IPS DF 6.9 (cell line): ENCODE measurements around the gene BCAR1.
"Not testable (repeated sequence)": the region's sequence is repeated elsewhere in the genome, so short reads cannot be mapped to it uniquely, and the experiment has no call there.

Source experiments
- DNase-seq: peaks from one replicate; pipeline ENCODE4 v3.0.0-alpha.2; 2013; ENCODE audit warnings: low read depth, low spot score
- H3K27ac ChIP-seq: one replicate; pipeline ENCODE4 v1.5.1; 2013; ENCODE audit warnings: low read length, control low read depth
- H3K27me3 ChIP-seq: 2 replicates; pipeline ENCODE4 v1.6.1; 2013; ENCODE audit warnings: mild to moderate bottlenecking, low read length; ENCODE audit not compliant: control insufficient read depth, insufficient read depth
- H3K36me3 ChIP-seq: 2 replicates; pipeline ENCODE4 v1.6.1; 2013; ENCODE audit warnings: low read length; ENCODE audit not compliant: control insufficient read depth, insufficient read depth
- H3K4me1 ChIP-seq: 2 replicates; pipeline ENCODE4 v1.6.1; 2013; ENCODE audit warnings: low read length; ENCODE audit not compliant: control insufficient read depth, insufficient read depth
- H3K4me3 ChIP-seq: 2 replicates; pipeline ENCODE4 v1.5.1; 2013; ENCODE audit warnings: mild to moderate bottlenecking, low read length
- H3K9me3 ChIP-seq: 2 replicates; pipeline ENCODE4 v1.6.1; 2013; ENCODE audit warnings: low read length, inconsistent platforms; ENCODE audit not compliant: control insufficient read depth, insufficient read depth
- WGBS: extraction: QIAGEN DNeasy Blood & Tissue Kit; methylation state at CpG from one replicate; pipeline ENCODE4 v1.1.7; 2013; ENCODE audit warnings: mixed read lengths, missing lambda C conversion rate; ENCODE audit not compliant: insufficient read length, insufficient coverage; 5-methylcytosine and 5-hydroxymethylcytosine counted together

Gene BCAR1

GRCh38 chr16:75223129-75223528 lies 28.3 kb downstream of the BCAR1 start:
- not testable (repeated sequence) for H3K4me3 ChIP-seq, DNase-seq, H3K9me3 ChIP-seq, H3K27ac ChIP-seq, H3K36me3 ChIP-seq, H3K4me1 ChIP-seq, H3K27me3 ChIP-seq
- no CpG with 5 or more reads among the region's 20 CpGs for WGBS

GRCh38 chr16:75222271-75222783 lies 29.1 kb downstream of the BCAR1 start:
- WGBS = no CpG with 5 or more reads among the region's 16 CpGs
- Histone ChIP-seq H3K9me3 (no peaks in the 10 kb centered on the region), H3K27ac (no peak overlapping the region), H3K4me3 (no peak overlapping the region), H3K36me3 (no peaks in the 10 kb centered on the region), H3K4me1 (peaks cover 3% of the 10 kb centered on the region), H3K27me3 (no peaks in the 10 kb centered on the region)
- DNase-seq = no peak

DNA sequence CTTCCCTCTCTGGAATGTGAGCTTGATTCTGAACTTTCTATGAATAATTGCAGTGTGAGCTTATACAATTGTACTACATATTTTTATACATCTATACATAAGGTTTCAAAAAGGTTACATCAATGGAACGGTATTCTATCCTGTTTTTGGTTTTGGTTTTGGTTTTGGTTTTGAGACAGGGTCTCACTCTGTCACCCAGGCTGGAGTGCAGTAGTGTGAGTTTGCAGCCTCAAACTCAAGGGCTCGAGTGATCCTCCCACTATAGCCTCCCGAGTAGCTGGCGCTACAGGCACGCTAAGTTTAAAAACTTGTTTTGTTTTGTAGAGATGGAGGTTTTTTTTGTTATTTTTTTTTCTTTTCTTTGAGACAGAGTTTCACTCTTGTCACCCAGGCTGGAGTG lies 31.6 kb downstream of the BCAR1 start:
- Histone ChIP-seq H3K4me3 (no peak overlapping the region), H3K4me1 (no peaks in the 10 kb centered on the region; the same call in 1 of the 2 replicates)
- no CpG with 5 or more reads among the region's 5 CpGs for WGBS

DNA sequence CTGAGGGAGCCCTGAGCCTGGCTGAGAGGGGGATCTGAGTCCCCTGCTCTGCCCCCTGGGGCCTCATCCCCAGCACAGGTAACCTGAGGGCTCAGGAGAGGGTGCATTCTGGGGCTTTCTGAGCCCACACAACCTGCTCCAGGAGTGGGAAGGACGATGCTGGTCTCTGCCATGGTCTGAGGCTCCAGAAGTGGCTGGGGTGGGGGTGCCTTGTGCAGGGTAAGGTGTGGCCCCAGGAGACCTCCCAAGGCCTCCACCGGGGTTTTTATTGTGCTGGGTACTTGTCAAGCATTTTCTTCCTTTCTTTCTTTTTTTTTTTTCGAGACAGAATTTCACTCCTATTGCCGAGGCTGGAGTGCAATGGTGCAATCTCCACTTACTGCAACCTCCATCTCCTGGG lies 32.3 kb downstream of the BCAR1 start:
- Histone ChIP-seq H3K9me3 (no peaks in the 10 kb centered on the region), H3K4me3 (no peak overlapping the region), H3K27ac (no peak overlapping the region), H3K36me3 (no peaks in the 10 kb centered on the region), H3K4me1 (no peaks in the 10 kb centered on the region), H3K27me3 (no peaks in the 10 kb centered on the region)
- no CpG with 5 or more reads among the region's 4 CpGs for WGBS
- DNase-seq = no peak

More for the DNA sequence above, 31.6 kb downstream of the BCAR1 start:
- Histone ChIP-seq H3K27me3 (no peaks in the 10 kb centered on the region), H3K27ac (no peak overlapping the region), H3K36me3 (no peaks in the 10 kb centered on the region), H3K9me3 (no peaks in the 10 kb centered on the region)
- no peak for DNase-seq

GRCh38 chr16:75218256-75219076 lies 33.0 kb downstream of the BCAR1 start, which contains the start of gene CTRB1:
TSS of gene CTRB1 (plus strand) at chr16:75218988. CDS start at chr16:75219008, 20 bp downstream.
- Histone ChIP-seq H3K27me3 (no peaks in the 10 kb centered on the region), H3K36me3 (no peaks in the 10 kb centered on the region), H3K4me1 (no peaks in the 10 kb centered on the region), H3K27ac (no peak within 1 kb of the TSS), H3K4me3 (no peak within 1 kb of the TSS), H3K9me3 (no peaks in the 10 kb centered on the region)
- no CpG with 5 or more reads among the region's 19 CpGs for WGBS
- no peak for DNase-seq

GRCh38 chr16:75217389-75217851 lies 34.0 kb downstream of the BCAR1 start:
- DNase-seq = no peak
- Histone ChIP-seq H3K4me1 (no peaks in the 10 kb centered on the region), H3K36me3 (no peaks in the 10 kb centered on the region), H3K4me3 (no peak overlapping the region), H3K9me3 (no peaks in the 10 kb centered on the region), H3K27ac (no peak overlapping the region), H3K27me3 (no peaks in the 10 kb centered on the region)
- WGBS = no CpG with 5 or more reads among the region's 11 CpGs

- H3K9me3 ChIP-seq = no peaks in the 10 kb centered on the region
- H3K4me3 ChIP-seq = no peak overlapping the region
- no peak for DNase-seq
- H3K27me3 ChIP-seq = no peaks in the 10 kb centered on the region
- no peak overlapping the region for H3K27ac ChIP-seq
- no CpG with 5 or more reads among the region's 7 CpGs for WGBS
- no peaks in the 10 kb centered on the region for H3K4me1 ChIP-seq
- H3K36me3 ChIP-seq = no peaks in the 10 kb centered on the region
These were observed 34.8 kb downstream of the BCAR1 start for GRCh38 chr16:75216576-75216975.

GRCh38 chr16:75216127-75216526 lies 35.3 kb downstream of the BCAR1 start:
- DNase-seq = no peak
- H3K36me3 ChIP-seq = no peaks in the 10 kb centered on the region
- H3K27ac ChIP-seq = no peak overlapping the region
- no peaks in the 10 kb centered on the region for H3K4me1 ChIP-seq
- H3K4me3 ChIP-seq = no peak overlapping the region
- no peaks in the 10 kb centered on the region for H3K27me3 ChIP-seq
- WGBS = no CpG with 5 or more reads among the region's 2 CpGs
- no peaks in the 10 kb centered on the region for H3K9me3 ChIP-seq

DNA sequence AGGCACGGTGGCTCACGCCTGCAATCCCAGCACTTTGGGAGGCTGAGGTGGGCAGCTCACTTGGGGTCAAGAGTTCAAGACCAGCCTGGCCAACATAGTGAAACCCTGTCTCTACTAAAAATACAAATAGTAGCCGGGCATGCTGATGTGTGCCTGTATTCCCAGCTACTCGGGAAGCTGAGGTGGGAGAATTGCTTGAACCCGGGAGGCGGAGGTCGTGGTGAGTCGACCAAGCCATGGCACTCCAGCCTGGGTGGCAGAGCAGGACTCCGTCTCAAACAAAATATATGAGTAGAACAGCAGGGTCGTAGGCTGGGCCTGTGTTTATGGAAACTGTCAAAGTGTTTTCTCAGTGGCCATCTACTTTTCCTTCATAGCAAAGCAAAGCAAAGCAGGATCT lies 40.1 kb downstream of the BCAR1 start:
- H3K4me1 ChIP-seq, H3K9me3 ChIP-seq, H3K27ac ChIP-seq, H3K4me3 ChIP-seq, H3K36me3 ChIP-seq, H3K27me3 ChIP-seq, DNase-seq: not testable (repeated sequence)
- WGBS = no CpG with 5 or more reads among the region's 10 CpGs

DNA sequence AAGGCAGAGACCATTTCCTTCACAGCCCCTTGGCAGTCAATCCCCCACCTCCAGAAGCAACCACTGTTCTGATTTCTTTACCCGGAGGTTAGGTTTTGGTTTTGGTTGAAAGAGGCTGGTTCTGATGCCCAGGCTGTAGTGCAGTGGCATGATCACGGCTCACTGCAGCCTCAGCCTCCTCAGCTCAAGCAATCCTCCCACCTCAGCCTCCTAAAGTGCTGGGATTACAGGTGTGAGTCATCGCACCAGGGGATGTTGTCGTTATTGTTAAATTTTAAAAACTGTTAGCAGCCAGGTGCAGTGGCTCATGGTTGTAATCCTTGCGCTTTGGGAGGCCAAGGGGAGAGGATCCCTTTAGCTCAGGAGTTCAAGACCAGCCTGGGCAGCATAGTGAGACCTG lies 41.5 kb downstream of the BCAR1 start:
- H3K9me3 ChIP-seq = no peaks in the 10 kb centered on the region
- no peak overlapping the region for H3K27ac ChIP-seq
- H3K36me3 ChIP-seq = no peaks in the 10 kb centered on the region
- no peak overlapping the region for H3K4me3 ChIP-seq
- WGBS = no CpG with 5 or more reads among the region's 5 CpGs
- no peak for DNase-seq
- no peaks in the 10 kb centered on the region for H3K27me3 ChIP-seq
- H3K4me1 ChIP-seq = no peaks in the 10 kb centered on the region

- not testable (repeated sequence) for DNase-seq, H3K36me3 ChIP-seq, H3K27me3 ChIP-seq, H3K9me3 ChIP-seq, H3K4me3 ChIP-seq, H3K4me1 ChIP-seq, H3K27ac ChIP-seq
- WGBS = no CpG with 5 or more reads among the region's 7 CpGs
These were observed 41.9 kb downstream of the BCAR1 start for GRCh38 chr16:75209514-75209913.
